ENCODE results near the gene CAMK2N1. TPM values are rescaled to one million over a fixed set of nuclear protein-coding genes. Genes with fewer than 3 reads are reported as not detected.

Gene CAMK2N1
- total and polyA plus RNA-seq, 2 of the 13 experiments (the other 11 are each of a cell fraction or from before 2014, with no cell fraction given): 38.0 to 38.6 TPM

DNA sequence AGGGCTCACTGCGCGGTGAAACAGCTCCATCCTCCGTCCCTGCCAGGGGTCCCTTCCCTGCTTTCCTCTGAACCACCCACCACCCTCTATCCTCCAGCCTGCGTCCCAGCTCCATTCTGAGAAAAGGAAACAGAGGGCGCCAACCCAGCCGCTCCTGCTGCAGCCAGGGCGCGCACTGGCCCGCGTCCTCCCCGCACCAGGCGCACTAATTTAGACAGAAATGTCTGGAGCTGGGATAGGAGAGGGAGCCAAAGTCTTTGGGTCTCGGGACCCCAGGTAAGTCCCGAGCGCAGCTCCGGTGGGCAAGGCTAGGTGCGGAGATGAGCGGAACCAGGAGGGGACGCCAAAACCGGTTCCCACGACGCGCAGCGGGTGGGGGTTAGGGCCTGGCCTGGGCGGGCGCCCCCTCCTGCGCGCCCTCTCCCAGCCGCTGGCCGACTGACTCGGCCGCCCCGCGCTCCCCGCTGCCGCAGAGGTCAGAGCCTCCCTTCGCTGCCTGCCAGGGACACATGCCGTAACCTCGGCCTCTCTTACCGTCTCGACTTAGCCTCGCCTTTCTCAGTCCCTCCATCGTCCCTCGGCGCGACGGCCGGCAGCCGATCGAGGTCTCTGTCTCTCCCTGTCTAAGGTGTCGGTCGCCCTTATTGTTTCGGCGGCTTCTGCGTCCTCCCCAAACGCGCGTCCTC is 2.0 kb downstream of the CAMK2N1 start (continued):
- TF ChIP-seq, protein P1, sequence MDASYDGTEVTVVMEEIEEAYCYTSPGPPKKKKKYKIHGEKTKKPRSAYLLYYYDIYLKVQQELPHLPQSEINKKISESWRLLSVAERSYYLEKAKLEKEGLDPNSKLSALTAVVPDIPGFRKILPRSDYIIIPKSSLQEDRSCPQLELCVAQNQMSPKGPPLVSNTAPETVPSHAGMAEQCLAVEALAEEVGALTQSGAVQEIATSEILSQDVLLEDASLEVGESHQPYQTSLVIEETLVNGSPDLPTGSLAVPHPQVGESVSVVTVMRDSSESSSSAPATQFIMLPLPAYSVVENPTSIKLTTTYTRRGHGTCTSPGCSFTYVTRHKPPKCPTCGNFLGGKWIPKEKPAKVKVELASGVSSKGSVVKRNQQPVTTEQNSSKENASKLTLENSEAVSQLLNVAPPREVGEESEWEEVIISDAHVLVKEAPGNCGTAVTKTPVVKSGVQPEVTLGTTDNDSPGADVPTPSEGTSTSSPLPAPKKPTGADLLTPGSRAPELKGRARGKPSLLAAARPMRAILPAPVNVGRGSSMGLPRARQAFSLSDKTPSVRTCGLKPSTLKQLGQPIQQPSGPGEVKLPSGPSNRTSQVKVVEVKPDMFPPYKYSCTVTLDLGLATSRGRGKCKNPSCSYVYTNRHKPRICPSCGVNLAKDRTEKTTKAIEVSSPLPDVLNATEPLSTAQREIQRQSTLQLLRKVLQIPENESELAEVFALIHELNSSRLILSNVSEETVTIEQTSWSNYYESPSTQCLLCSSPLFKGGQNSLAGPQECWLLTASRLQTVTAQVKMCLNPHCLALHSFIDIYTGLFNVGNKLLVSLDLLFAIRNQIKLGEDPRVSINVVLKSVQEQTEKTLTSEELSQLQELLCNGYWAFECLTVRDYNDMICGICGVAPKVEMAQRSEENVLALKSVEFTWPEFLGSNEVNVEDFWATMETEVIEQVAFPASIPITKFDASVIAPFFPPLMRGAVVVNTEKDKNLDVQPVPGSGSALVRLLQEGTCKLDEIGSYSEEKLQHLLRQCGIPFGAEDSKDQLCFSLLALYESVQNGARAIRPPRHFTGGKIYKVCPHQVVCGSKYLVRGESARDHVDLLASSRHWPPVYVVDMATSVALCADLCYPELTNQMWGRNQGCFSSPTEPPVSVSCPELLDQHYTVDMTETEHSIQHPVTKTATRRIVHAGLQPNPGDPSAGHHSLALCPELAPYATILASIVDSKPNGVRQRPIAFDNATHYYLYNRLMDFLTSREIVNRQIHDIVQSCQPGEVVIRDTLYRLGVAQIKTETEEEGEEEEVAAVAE (CRISPR knock-in tag; IDR thresholded peaks at IDR 0.05; ENCODE audit: borderline replicate concordance): no peak
- TF ChIP-seq SCMH1 (CRISPR knock-in tag; IDR thresholded peaks at IDR 0.05; ENCODE audit: borderline replicate concordance) (no peak), NR1H2 (CRISPR knock-in tag; IDR thresholded peaks at IDR 0.05; ENCODE audit: borderline replicate concordance, low read depth) (0 out of 2 replicates have a peak, but pooled peaks have one; percentile 36), ZNF430 (CRISPR knock-in tag; IDR thresholded peaks at IDR 0.05) (no peak), FOXA1 (IDR thresholded peaks at IDR 0.05) (no peak), FOXA1 (CRISPR knock-in tag; IDR thresholded peaks at IDR 0.05) (no peak), RFXANK (CRISPR knock-in tag; IDR thresholded peaks at IDR 0.05) (no peak), ZNF441 (CRISPR knock-in tag; IDR thresholded peaks at IDR 0.05; ENCODE audit: borderline replicate concordance) (peak; percentile 75; the same call in 1 of the 2 replicates), ZNF644 (CRISPR knock-in tag; IDR thresholded peaks at IDR 0.05; ENCODE audit: low read depth) (no peak), MIER3 (CRISPR knock-in tag; IDR thresholded peaks at IDR 0.05; ENCODE audit: borderline replicate concordance) (no peak), ZBTB21 (CRISPR knock-in tag; IDR thresholded peaks at IDR 0.05) (no peak), TP53 (CRISPR knock-in tag; conservative IDR thresholded peaks at IDR 0.05) (no peak)
- TF ChIP-seq, protein P2, sequence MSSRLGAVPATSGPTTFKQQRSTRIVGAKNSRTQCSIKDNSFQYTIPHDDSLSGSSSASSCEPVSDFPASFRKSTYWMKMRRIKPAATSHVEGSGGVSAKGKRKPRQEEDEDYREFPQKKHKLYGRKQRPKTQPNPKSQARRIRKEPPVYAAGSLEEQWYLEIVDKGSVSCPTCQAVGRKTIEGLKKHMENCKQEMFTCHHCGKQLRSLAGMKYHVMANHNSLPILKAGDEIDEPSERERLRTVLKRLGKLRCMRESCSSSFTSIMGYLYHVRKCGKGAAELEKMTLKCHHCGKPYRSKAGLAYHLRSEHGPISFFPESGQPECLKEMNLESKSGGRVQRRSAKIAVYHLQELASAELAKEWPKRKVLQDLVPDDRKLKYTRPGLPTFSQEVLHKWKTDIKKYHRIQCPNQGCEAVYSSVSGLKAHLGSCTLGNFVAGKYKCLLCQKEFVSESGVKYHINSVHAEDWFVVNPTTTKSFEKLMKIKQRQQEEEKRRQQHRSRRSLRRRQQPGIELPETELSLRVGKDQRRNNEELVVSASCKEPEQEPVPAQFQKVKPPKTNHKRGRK (CRISPR knock-in tag; IDR thresholded peaks at IDR 0.05): no peak
- TF ChIP-seq, protein P3, sequence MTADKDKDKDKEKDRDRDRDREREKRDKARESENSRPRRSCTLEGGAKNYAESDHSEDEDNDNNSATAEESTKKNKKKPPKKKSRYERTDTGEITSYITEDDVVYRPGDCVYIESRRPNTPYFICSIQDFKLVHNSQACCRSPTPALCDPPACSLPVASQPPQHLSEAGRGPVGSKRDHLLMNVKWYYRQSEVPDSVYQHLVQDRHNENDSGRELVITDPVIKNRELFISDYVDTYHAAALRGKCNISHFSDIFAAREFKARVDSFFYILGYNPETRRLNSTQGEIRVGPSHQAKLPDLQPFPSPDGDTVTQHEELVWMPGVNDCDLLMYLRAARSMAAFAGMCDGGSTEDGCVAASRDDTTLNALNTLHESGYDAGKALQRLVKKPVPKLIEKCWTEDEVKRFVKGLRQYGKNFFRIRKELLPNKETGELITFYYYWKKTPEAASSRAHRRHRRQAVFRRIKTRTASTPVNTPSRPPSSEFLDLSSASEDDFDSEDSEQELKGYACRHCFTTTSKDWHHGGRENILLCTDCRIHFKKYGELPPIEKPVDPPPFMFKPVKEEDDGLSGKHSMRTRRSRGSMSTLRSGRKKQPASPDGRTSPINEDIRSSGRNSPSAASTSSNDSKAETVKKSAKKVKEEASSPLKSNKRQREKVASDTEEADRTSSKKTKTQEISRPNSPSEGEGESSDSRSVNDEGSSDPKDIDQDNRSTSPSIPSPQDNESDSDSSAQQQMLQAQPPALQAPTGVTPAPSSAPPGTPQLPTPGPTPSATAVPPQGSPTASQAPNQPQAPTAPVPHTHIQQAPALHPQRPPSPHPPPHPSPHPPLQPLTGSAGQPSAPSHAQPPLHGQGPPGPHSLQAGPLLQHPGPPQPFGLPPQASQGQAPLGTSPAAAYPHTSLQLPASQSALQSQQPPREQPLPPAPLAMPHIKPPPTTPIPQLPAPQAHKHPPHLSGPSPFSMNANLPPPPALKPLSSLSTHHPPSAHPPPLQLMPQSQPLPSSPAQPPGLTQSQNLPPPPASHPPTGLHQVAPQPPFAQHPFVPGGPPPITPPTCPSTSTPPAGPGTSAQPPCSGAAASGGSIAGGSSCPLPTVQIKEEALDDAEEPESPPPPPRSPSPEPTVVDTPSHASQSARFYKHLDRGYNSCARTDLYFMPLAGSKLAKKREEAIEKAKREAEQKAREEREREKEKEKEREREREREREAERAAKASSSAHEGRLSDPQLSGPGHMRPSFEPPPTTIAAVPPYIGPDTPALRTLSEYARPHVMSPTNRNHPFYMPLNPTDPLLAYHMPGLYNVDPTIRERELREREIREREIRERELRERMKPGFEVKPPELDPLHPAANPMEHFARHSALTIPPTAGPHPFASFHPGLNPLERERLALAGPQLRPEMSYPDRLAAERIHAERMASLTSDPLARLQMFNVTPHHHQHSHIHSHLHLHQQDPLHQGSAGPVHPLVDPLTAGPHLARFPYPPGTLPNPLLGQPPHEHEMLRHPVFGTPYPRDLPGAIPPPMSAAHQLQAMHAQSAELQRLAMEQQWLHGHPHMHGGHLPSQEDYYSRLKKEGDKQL (CRISPR knock-in tag; IDR thresholded peaks at IDR 0.05; ENCODE audit: low read depth): no peak
- TF ChIP-seq, protein P4, sequence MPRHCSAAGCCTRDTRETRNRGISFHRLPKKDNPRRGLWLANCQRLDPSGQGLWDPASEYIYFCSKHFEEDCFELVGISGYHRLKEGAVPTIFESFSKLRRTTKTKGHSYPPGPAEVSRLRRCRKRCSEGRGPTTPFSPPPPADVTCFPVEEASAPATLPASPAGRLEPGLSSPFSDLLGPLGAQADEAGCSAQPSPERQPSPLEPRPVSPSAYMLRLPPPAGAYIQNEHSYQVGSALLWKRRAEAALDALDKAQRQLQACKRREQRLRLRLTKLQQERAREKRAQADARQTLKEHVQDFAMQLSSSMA (CRISPR knock-in tag; IDR thresholded peaks at IDR 0.05): peak; percentile 30; the same call in 1 of the 2 replicates
